GM18861 (cell line): ENCODE measurements around the gene FAM13A.

Experiments
- ATAC-seq: cut with Tn5 transposase; IDR thresholded peaks from one replicate; pipeline ENCODE4 v1.9.1; 2021; ENCODE audit not compliant: unreplicated experiment

FAM13A gene

GRCh38 chr4:88792821-88793220 is 264.2 kb downstream of the FAM13A start:
- ATAC-seq, result no peak

GRCh38 chr4:88792268-88792781 is 264.7 kb downstream of the FAM13A start:
- peak; percentile 89 for ATAC-seq

DNA sequence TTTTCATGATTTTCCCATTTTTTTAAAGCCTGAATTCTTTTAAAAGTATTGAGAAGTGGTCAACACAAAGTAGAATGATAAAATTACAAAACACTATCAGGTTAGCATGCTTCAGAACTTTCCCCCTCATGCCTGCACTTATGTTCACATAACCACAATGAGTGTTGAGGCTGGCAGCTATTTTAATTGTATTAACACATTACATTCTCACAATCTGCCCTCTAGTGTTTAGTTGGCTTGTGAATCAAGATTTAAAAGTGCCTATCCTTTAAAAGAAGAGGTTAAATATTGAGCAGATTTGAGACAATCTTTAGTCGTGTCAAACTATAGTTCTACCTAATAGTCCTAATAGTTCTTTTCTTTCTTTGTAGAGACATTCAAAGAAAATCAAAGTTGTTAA is 265.7 kb downstream of the FAM13A start:
- no peak for ATAC-seq

- no peak for ATAC-seq
Observed at GRCh38 chr4:88788895-88789294, 268.1 kb downstream of the FAM13A start.

DNA sequence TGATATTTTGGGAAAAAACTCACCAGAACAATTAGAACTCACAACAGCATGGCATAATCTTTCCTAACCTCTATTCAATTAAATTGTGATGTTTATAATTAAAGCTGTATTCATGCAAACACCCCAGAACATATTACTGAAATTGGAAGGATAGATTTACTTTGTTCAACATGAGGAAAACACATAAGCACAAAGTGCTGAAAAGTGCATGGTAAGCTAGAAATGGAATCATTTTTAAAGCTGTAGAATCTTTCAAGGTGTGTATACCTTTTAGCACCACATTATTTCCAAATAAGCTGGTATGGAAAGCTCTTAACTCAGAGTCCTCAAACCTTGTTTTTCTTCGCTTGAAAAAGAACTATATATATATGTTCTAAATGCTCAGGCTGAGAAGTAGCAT is 268.6 kb downstream of the FAM13A start:
- no peak for ATAC-seq

DNA sequence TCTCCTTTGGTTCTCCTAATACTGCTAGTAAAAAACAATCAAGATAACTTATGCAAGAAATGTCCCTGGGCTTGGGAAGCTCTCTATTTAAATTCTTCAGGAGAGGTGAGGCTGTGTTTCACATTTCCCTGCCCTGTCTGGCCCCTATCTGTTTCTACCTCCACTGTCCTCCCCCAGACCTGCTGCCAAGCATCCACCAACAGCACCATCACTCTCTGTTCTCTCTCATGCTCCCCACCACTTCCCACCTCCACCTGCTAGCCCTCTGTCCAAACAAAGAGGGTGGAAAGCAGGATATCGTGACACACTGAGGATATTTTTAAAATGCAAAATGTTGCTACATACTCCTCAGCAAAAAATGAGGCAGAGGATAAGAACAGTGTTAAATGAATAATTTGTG is 271.0 kb downstream of the FAM13A start:
- ATAC-seq, result no peak

DNA sequence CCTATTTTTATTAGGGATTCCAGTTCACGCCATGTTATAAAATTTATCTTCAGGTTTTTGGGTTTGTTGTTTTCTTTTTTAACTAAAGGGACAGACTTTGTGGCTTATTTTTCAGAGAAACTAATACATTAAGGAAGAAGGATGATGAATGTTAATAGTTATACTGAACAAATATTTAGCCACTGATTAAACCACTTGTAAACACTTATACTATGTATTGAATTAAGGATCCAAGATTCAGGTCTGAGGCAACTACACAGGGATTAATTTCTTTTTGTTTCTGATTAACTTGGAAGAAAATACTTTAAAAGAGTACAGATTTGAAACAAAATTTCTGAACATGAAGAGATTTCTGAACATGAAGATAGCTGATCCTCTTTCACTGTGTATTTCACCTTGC is 276.6 kb downstream of the FAM13A start:
- ATAC-seq, result no peak

DNA sequence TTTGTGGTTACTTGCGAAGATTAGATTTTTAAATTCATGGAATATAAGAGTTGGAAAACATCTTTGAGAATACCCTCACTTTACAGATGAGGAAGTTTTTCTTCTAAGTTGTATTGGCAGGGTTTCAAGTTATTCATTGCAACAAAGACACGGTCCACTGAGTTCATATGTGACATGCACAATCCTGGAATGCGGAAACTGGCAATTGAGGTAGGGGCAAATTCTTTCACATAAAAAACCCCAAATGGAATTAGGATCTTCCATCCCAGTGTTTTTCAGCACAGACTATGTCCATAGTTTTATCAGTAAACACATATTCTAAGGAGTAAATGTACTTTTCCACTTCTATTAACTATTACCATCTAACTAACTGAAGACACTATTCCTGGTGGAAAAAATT is 277.6 kb downstream of the FAM13A start:
- ATAC-seq, result no peak

- no peak for ATAC-seq
Observed at GRCh38 chr4:88775529-88775928, 281.5 kb downstream of the FAM13A start.

GRCh38 chr4:88775026-88775425 is 282.0 kb downstream of the FAM13A start:
- no peak for ATAC-seq

DNA sequence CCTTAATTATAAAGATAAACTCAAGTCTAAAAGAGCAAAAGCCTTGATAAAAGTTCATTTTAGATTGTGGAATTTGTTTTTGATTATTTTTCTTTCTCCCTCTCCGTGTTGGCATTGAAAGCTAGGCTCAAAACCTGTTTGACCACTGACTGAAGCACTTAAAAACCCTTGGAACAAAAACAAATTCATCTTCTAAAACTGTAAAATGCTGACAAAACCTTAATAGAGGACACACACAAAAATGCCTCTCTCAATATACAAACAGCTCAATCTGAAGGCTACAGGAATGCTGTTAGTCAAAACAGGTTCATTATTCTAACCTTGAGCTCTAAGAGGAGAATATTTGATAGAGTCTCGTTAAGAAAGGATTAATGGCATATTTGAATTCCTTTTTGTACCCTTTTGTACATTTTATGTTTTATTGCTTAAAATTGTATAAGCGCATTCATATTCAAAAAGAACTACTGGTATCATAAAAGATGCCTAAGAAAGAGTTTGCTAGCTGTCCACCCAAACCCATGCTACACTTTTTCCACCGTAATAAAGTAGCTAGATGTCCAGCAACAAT is 285.0 kb downstream of the FAM13A start:
- ATAC-seq, result no peak

- ATAC-seq, result no peak
Observed at GRCh38 chr4:88765729-88766128, 291.3 kb downstream of the FAM13A start.

DNA sequence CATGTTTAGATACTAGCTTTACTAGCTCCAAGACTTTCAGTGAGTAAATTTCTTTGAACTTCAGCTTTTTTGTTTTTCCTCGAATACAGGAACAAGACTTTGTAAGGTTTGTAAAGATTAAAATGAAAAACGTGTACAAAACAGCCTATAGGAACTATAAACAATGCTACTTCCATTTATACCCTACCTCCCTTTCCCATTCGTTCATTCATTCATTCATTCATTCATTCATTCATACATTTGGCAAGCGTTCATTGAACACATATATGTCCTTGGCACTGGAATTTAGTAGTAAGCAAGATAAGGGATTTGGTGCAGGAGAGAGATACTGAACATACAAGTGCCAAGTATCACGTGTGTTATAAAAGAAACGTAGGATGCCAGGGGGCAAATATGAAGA is 293.9 kb downstream of the FAM13A start:
- ATAC-seq, result no peak

DNA sequence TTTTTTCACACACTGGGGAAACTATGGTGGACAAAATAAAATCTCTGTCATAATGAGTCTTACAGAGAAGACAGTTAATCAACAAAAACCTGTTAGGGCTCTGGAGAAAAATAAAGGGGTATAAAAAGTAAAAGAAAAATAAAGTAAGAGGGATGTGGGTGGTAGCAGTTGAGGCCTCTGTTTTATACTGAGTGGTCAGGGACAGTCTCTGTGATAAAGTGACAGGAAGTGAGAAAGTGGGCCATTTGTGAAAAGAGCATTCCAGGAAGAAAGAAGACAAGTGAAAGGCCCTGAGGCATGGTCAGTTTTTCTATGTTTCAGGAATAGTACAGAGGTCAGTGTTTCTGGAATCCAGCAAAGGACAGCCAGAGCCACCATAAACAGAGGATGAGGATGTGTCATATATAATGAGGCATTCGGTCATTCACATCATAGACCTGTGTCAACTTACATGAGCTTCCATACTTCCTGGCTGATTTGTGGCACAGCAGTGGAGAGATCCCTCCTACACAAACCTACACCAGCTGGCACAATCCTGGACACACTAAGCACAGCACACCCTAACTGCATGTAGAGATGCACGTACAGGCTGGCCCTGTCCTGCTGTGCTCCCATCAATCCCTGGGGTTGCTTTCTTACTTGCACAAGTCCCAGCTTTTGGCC is 295.0 kb downstream of the FAM13A start:
- no peak for ATAC-seq

DNA sequence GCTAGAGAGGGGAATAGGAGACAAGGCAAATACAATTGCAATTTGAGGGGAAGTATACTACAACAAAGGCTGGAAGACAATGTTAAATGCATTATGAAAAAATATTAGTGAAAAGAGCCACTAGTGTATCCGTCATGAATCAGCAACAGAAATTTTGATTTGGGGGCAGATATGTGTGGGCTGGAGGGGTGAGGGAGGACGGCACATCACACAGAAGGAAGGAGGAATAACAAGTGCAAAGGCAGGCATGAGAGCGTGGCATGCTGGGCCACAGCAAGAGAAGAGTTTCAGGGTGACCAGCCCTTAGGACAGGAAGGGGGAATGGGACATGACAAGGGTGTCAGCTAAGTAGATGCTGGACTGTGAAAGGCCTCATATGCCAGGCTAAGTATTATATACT is 295.6 kb downstream of the FAM13A start:
- no peak for ATAC-seq

DNA sequence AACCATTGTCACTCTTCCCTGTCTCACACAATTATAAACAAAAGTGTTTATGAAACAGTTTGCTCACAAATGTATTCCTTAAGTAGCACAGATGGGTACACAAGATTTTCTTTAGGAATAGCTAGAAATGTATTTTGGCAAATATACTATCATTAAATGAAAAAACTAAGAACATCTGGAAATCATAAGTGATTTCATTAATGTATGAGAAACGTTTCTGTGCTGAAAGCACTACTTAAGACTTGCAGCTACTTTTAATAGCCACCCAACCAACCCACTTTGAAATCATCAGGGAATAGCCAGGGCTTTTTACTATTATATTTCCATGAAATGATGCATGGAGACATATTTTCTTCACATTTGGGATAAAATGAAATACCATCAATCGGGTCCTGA is 297.1 kb downstream of the FAM13A start:
- ATAC-seq, result no peak

- ATAC-seq, result no peak
Observed at GRCh38 chr4:88759039-88759894, 297.7 kb downstream of the FAM13A start.

- no peak for ATAC-seq
Observed at GRCh38 chr4:88758264-88758663, 298.7 kb downstream of the FAM13A start.

GRCh38 chr4:88757776-88758175 is 299.2 kb downstream of the FAM13A start:
- no peak for ATAC-seq

GRCh38 chr4:88757067-88757466 is 299.9 kb downstream of the FAM13A start:
- no peak for ATAC-seq

DNA sequence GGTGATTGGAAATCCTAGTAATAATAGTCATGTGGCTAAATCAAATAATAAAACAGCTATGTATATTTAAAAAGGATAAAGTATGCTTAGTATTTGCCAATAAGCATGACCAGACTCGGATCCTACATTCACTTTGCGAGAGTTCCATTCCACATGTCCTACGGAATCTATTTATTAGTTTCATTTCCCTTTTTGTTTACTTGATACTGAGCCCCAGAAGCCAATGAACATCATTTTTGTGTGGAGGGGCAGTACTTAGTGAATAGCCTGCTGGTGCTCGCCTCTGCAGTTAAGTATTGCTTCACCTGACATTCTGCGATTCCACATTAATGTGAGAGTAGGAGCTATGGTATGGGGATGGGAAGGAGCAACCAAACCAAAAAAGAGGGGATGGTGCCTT is 300.8 kb downstream of the FAM13A start:
- no peak for ATAC-seq

- ATAC-seq, result no peak
Observed at GRCh38 chr4:88755454-88755853, 301.5 kb downstream of the FAM13A start.
